HEK293 (cell line): Measurements from ENCODE around the gene LBH.

Experiments used
- PRDM1 ChIP-seq: fragments of 450-650 bp; formaldehyde crosslinking; IDR thresholded peaks from 2 replicates; pipeline ENCODE4; 2016; ENCODE audit warnings: missing biosample characterization, missing genetic modification characterization
- ZNF23 ChIP-seq: fragments of 450-650 bp; formaldehyde crosslinking; IDR thresholded peaks from 2 replicates; pipeline ENCODE4 v1.5.1; 2016; ENCODE audit warnings: missing biosample characterization, missing genetic modification characterization, borderline replicate concordance
- TF ChIP-seq, protein P1 (sequence below): fragments of 450-650 bp; formaldehyde crosslinking; IDR thresholded peaks from 2 replicates; pipeline ENCODE4 v1.5.1; 2016; ENCODE audit warnings: missing biosample characterization, missing genetic modification characterization
- TF ChIP-seq, protein P2 (sequence below): fragments of 450-650 bp; formaldehyde crosslinking; IDR thresholded peaks from 2 replicates; pipeline ENCODE4 v1.5.1; 2016; ENCODE audit warnings: missing biosample characterization, missing genetic modification characterization
- TF ChIP-seq, protein P3 (sequence below): fragments of 450-650 bp; formaldehyde crosslinking; IDR thresholded peaks from 2 replicates; pipeline ENCODE4 v1.5.1; 2016; ENCODE audit warnings: missing biosample characterization, missing genetic modification characterization, borderline replicate concordance
- TF ChIP-seq, protein P4 (sequence below): fragments of 450-650 bp; formaldehyde crosslinking; IDR thresholded peaks from 2 replicates; pipeline ENCODE4 v1.5.1; 2016; ENCODE audit warnings: missing biosample characterization, missing genetic modification characterization
- TF ChIP-seq, protein P5 (sequence below): fragments of 450-650 bp; formaldehyde crosslinking; IDR thresholded peaks from 2 replicates; pipeline ENCODE4 v1.5.1; 2016; ENCODE audit warnings: missing biosample characterization, missing genetic modification characterization

DNA sequence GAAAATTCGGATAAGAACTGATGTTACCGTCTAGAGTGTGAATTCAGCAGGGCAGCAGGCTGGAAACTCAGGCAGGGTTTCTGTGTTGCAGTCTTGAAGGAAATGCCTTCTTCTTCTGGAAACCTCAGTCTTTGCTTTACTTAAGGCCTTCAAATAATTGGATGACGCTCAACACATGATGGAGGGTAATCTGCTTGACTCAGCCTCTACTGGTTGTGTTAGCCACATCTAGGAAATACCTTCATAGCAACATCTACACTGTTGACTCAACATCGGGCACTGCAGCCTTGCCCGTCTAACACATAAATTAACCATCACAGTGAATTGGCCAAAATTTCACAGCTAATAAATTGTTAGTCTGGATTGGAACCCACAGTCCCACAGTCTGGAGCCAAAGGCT is 47.3 kb upstream of the LBH start:
- TF ChIP-seq, protein P1, sequence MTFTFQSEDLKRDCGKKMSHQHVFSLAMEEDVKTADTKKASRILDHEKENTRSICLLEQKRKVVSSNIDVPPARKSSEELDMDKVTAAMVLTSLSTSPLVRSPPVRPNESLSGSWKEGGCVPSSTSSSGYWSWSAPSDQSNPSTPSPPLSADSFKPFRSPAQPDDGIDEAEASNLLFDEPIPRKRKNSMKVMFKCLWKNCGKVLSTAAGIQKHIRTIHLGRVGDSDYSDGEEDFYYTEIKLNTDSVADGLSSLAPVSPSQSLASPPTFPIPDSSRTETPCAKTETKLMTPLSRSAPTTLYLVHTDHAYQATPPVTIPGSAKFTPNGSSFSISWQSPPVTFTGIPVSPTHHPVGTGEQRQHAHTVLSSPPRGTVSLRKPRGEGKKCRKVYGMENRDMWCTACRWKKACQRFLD, result no peak
- TF ChIP-seq, protein P2, sequence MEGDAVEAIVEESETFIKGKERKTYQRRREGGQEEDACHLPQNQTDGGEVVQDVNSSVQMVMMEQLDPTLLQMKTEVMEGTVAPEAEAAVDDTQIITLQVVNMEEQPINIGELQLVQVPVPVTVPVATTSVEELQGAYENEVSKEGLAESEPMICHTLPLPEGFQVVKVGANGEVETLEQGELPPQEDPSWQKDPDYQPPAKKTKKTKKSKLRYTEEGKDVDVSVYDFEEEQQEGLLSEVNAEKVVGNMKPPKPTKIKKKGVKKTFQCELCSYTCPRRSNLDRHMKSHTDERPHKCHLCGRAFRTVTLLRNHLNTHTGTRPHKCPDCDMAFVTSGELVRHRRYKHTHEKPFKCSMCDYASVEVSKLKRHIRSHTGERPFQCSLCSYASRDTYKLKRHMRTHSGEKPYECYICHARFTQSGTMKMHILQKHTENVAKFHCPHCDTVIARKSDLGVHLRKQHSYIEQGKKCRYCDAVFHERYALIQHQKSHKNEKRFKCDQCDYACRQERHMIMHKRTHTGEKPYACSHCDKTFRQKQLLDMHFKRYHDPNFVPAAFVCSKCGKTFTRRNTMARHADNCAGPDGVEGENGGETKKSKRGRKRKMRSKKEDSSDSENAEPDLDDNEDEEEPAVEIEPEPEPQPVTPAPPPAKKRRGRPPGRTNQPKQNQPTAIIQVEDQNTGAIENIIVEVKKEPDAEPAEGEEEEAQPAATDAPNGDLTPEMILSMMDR (tag by site-specific recombination), result no peak
- TF ChIP-seq, protein P3, sequence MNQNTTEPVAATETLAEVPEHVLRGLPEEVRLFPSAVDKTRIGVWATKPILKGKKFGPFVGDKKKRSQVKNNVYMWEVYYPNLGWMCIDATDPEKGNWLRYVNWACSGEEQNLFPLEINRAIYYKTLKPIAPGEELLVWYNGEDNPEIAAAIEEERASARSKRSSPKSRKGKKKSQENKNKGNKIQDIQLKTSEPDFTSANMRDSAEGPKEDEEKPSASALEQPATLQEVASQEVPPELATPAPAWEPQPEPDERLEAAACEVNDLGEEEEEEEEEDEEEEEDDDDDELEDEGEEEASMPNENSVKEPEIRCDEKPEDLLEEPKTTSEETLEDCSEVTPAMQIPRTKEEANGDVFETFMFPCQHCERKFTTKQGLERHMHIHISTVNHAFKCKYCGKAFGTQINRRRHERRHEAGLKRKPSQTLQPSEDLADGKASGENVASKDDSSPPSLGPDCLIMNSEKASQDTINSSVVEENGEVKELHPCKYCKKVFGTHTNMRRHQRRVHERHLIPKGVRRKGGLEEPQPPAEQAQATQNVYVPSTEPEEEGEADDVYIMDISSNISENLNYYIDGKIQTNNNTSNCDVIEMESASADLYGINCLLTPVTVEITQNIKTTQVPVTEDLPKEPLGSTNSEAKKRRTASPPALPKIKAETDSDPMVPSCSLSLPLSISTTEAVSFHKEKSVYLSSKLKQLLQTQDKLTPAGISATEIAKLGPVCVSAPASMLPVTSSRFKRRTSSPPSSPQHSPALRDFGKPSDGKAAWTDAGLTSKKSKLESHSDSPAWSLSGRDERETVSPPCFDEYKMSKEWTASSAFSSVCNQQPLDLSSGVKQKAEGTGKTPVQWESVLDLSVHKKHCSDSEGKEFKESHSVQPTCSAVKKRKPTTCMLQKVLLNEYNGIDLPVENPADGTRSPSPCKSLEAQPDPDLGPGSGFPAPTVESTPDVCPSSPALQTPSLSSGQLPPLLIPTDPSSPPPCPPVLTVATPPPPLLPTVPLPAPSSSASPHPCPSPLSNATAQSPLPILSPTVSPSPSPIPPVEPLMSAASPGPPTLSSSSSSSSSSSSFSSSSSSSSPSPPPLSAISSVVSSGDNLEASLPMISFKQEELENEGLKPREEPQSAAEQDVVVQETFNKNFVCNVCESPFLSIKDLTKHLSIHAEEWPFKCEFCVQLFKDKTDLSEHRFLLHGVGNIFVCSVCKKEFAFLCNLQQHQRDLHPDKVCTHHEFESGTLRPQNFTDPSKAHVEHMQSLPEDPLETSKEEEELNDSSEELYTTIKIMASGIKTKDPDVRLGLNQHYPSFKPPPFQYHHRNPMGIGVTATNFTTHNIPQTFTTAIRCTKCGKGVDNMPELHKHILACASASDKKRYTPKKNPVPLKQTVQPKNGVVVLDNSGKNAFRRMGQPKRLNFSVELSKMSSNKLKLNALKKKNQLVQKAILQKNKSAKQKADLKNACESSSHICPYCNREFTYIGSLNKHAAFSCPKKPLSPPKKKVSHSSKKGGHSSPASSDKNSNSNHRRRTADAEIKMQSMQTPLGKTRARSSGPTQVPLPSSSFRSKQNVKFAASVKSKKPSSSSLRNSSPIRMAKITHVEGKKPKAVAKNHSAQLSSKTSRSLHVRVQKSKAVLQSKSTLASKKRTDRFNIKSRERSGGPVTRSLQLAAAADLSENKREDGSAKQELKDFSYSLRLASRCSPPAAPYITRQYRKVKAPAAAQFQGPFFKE (tag by site-specific recombination), result no peak
- TF ChIP-seq, protein P4, sequence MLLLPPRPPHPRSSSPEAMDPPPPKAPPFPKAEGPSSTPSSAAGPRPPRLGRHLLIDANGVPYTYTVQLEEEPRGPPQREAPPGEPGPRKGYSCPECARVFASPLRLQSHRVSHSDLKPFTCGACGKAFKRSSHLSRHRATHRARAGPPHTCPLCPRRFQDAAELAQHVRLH, result no peak
- no peak for TF ChIP-seq PRDM1 (tag by site-specific recombination)
- TF ChIP-seq, protein P5, sequence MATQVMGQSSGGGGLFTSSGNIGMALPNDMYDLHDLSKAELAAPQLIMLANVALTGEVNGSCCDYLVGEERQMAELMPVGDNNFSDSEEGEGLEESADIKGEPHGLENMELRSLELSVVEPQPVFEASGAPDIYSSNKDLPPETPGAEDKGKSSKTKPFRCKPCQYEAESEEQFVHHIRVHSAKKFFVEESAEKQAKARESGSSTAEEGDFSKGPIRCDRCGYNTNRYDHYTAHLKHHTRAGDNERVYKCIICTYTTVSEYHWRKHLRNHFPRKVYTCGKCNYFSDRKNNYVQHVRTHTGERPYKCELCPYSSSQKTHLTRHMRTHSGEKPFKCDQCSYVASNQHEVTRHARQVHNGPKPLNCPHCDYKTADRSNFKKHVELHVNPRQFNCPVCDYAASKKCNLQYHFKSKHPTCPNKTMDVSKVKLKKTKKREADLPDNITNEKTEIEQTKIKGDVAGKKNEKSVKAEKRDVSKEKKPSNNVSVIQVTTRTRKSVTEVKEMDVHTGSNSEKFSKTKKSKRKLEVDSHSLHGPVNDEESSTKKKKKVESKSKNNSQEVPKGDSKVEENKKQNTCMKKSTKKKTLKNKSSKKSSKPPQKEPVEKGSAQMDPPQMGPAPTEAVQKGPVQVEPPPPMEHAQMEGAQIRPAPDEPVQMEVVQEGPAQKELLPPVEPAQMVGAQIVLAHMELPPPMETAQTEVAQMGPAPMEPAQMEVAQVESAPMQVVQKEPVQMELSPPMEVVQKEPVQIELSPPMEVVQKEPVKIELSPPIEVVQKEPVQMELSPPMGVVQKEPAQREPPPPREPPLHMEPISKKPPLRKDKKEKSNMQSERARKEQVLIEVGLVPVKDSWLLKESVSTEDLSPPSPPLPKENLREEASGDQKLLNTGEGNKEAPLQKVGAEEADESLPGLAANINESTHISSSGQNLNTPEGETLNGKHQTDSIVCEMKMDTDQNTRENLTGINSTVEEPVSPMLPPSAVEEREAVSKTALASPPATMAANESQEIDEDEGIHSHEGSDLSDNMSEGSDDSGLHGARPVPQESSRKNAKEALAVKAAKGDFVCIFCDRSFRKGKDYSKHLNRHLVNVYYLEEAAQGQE (tag by site-specific recombination), result no peak
- TF ChIP-seq ZNF23 (tag by site-specific recombination), result no peak
